CD4-positive, alpha-beta T cell (primary cell): ENCODE results near the gene GLUL. TPM values are rescaled to one million over a fixed set of nuclear protein-coding genes. Genes with fewer than 3 reads are reported as not detected.
"Not testable (repeated sequence)": the region's sequence is repeated elsewhere in the genome, so short reads cannot be mapped to it uniquely, and the experiment has no call there.

ENCODE experiments used
- ATAC-seq: fragments of 200-7000 bp; cut with Tn5 transposase; one replicate; pipeline ENCODE4 v1.10.0; 2022; ENCODE audit warnings: mild to moderate bottlenecking; ENCODE audit not compliant: poor library complexity
- CTCF ChIA-PET: fragments of 350-600 bp; sonication (Branson Sonifier 250); formaldehyde crosslinking; loops from one replicate; lab custom pipeline; 2021; ENCODE audit warnings: antibody characterized with exemption, inconsistent platforms; lab: Charles Lee
- POLR2A ChIA-PET: fragments of 350-600 bp; sonication (Branson Sonifier 250); formaldehyde crosslinking; loops from one replicate; lab custom pipeline; 2021; ENCODE audit warnings: antibody characterized with exemption, inconsistent platforms; lab: Charles Lee
- DNase-seq, 14 experiments: peaks; one replicate each; pipeline ENCODE4 v3.0.0-alpha.2; 2013 to 2020; ENCODE audit warnings: mixed read lengths in 2 of 14
- H3K27ac ChIP-seq, 2 donors: one replicate each; pipeline versions ENCODE4 v1.5.1 to v1.7.0; 2013; ENCODE audit warnings: low read length in 2 of 2, low read depth in 1 of 2, mild to moderate bottlenecking in 1 of 2
- H3K27me3 ChIP-seq, 2 experiments: 1 replicate in 1 of 2; 2 replicates in 1 of 2; pipeline versions ENCODE4 v1.6.1 to v1.7.0; 2013; ENCODE audit warnings: low read length in 2 of 2, control low read depth in 1 of 2, mild to moderate bottlenecking in 1 of 2, moderate library complexity in 1 of 2; ENCODE audit not compliant: insufficient read depth in 2 of 2, control insufficient read depth in 1 of 2
- H3K36me3 ChIP-seq: one replicate; pipeline ENCODE4 v1.6.1; 2013; ENCODE audit warnings: low read length, control low read depth; ENCODE audit not compliant: insufficient read depth
- H3K4me1 ChIP-seq: one replicate; pipeline ENCODE4 v1.6.1; 2013; ENCODE audit warnings: low read length, control low read depth; ENCODE audit not compliant: insufficient read depth
- H3K4me3 ChIP-seq: one replicate; pipeline ENCODE4 v1.5.1; 2013; ENCODE audit warnings: mild to moderate bottlenecking, low read length, moderate library complexity
- H3K9me3 ChIP-seq, 2 experiments: 1 replicate in 1 of 2; 2 replicates in 1 of 2; pipeline versions ENCODE4 v1.6.1 to v1.7.0; 2013; ENCODE audit warnings: low read length in 2 of 2, mild to moderate bottlenecking in 2 of 2, control low read depth in 1 of 2, moderate library complexity in 1 of 2; ENCODE audit not compliant: control insufficient read depth in 1 of 2, insufficient read depth in 1 of 2
- H3K27ac Mint-ChIP-seq: one replicate; pipeline ENCODE4 v1.8.0; 2020; ENCODE audit warnings: mixed read lengths
- H3K27me3 Mint-ChIP-seq: one replicate; pipeline ENCODE4 v1.8.0; 2021; ENCODE audit warnings: mixed read lengths
- H3K36me3 Mint-ChIP-seq: one replicate; pipeline ENCODE4 v1.8.0; 2021; ENCODE audit warnings: low read depth, mixed read lengths
- H3K4me1 Mint-ChIP-seq: one replicate; pipeline ENCODE4 v1.8.0; 2021; ENCODE audit warnings: low read depth, mixed read lengths
- H3K4me3 Mint-ChIP-seq: one replicate; pipeline ENCODE4 v1.8.0; 2020; ENCODE audit warnings: mild to moderate bottlenecking, mixed read lengths
- H3K9me3 Mint-ChIP-seq: one replicate; pipeline ENCODE4 v1.8.0; 2020; ENCODE audit warnings: mixed read lengths
- intact Hi-C, 2 experiments: fragments of 100-400 bp; cut with DNase I in 1 of 2; cut with micrococcal nuclease in 1 of 2; formaldehyde crosslinking; loops; one replicate each; pipeline versions ENCODE4 v1.15.1 to v1.9.0; 2023 to 2025; cut with DNase I, micrococcal nuclease
- total RNA-seq, 174 experiments: library from RNA in 2 of 174; stranded (reverse) in 2 of 174; gene quantifications; one replicate each; pipeline ENCODE4 v1.2.3 and lab custom pipeline; 2021 to 2026
- TF ChIP-seq, protein P1 (sequence below): fragments of 200-600 bp; IDR thresholded peaks from one replicate; pipeline ENCODE4 v1.8.0; 2022; ENCODE audit warnings: antibody characterized with exemption, mild to moderate bottlenecking

The GLUL gene
- total RNA-seq, 2 experiments from 2014 or later: 60.4 to 64.0 TPM

DNA sequence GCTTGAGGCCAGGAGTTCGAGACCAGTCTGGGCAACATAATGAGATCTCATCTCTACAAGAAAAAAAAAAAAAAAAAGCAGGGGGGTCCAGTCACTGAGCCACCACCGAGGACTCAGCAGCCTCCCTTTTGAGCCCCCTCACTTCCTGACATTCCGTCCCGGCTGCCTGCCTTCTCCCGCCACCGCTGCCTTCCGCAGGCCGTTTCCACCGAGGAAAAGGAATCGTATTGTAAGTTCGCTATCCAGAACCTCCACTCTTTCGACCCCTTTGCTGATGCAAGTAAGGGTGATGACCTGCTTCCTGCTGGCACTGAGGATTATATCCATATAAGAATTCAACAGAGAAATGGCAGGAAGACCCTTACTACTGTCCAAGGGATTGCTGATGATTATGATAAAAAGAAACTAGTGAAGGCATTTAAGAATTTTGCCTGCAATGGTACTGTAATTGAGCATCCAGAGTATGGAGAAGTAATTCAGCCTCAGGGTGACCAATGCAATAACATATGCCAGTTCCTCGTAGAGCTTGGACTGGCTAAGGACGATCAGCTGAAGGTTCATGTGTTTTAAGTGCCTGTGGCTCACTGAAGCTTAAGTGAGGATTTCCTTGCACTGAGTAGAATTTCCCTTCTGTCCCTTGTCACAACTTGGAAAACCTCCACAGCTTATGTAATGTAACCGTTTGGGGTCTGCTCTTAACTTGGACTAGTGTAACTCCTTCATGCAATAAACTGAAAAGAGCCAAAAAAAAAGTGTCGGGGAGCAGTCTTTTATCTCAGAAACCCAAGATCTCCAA is 55.6 kb downstream of the GLUL start:
- no peaks in the 10 kb centered on the region for H3K9me3 ChIP-seq
- DNase-seq (no peak), ATAC-seq (no peak)
- H3K27me3 ChIP-seq: no peaks in the 10 kb centered on the region
- Mint-ChIP-seq H3K4me3 (no peak overlapping the region), H3K27ac (no peak overlapping the region), H3K4me1 (no peaks in the 10 kb centered on the region), H3K36me3 (no peaks in the 10 kb centered on the region), H3K27me3 (no peaks in the 10 kb centered on the region), H3K9me3 (no peaks in the 10 kb centered on the region)
- ChIA-PET POLR2A (no interaction called here), CTCF (no interaction called here)
- intact Hi-C loops: no loop called here
- no peaks in the 10 kb centered on the region for H3K36me3 ChIP-seq
- no peaks in the 10 kb centered on the region for H3K4me1 ChIP-seq
- H3K4me3 ChIP-seq: no peak overlapping the region
- TF ChIP-seq, protein P1, sequence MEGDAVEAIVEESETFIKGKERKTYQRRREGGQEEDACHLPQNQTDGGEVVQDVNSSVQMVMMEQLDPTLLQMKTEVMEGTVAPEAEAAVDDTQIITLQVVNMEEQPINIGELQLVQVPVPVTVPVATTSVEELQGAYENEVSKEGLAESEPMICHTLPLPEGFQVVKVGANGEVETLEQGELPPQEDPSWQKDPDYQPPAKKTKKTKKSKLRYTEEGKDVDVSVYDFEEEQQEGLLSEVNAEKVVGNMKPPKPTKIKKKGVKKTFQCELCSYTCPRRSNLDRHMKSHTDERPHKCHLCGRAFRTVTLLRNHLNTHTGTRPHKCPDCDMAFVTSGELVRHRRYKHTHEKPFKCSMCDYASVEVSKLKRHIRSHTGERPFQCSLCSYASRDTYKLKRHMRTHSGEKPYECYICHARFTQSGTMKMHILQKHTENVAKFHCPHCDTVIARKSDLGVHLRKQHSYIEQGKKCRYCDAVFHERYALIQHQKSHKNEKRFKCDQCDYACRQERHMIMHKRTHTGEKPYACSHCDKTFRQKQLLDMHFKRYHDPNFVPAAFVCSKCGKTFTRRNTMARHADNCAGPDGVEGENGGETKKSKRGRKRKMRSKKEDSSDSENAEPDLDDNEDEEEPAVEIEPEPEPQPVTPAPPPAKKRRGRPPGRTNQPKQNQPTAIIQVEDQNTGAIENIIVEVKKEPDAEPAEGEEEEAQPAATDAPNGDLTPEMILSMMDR: no peak
- no peak overlapping the region for H3K27ac ChIP-seq

GRCh38 chr1:182333071-182333571 is 58.5 kb downstream of the GLUL start:
- H3K9me3 ChIP-seq, ATAC-seq, H3K36me3 Mint-ChIP-seq, H3K9me3 Mint-ChIP-seq, H3K4me1 ChIP-seq, intact Hi-C loops, H3K27ac ChIP-seq, DNase-seq, H3K4me3 ChIP-seq, H3K4me1 Mint-ChIP-seq, H3K27ac Mint-ChIP-seq, H3K27me3 Mint-ChIP-seq, H3K4me3 Mint-ChIP-seq, POLR2A ChIA-PET, H3K36me3 ChIP-seq, H3K27me3 ChIP-seq: not testable (repeated sequence)
- CTCF ChIA-PET: interaction anchor here (0.7 kb wide), 1 partner anchor 349 kb away, joined by 3 read pairs; no protein-coding TSS in a partner anchor

- POLR2A ChIA-PET: interaction anchor here (0.6 kb wide), 1 partner anchor 110 kb away, joined by 3 read pairs; no protein-coding TSS in a partner anchor
Measured at GRCh38 chr1:182332261-182333060, 59.1 kb downstream of the GLUL start.

More at GRCh38 chr1:182332261-182333060, 59.1 kb downstream of the GLUL start:
- Histone ChIP-seq H3K4me3 (no peak overlapping the region), H3K36me3 (no peaks in the 10 kb centered on the region), H3K9me3 (peaks cover 0 to 7% of the 10 kb centered on the region in 2 experiments), H3K4me1 (no peaks in the 10 kb centered on the region), H3K27me3 (no peaks in the 10 kb centered on the region), H3K27ac (no peak overlapping the region)
- H3K4me3 Mint-ChIP-seq: no peak overlapping the region
- no peaks in the 10 kb centered on the region for H3K27me3 Mint-ChIP-seq
- H3K4me1 Mint-ChIP-seq: no peaks in the 10 kb centered on the region
- intact Hi-C loops: no loop called here
- TF ChIP-seq, protein P1: no peak
- DNase-seq (no peak), ATAC-seq (no peak)
- H3K36me3 Mint-ChIP-seq: no peaks in the 10 kb centered on the region
- no peaks in the 10 kb centered on the region for H3K9me3 Mint-ChIP-seq
- CTCF ChIA-PET: no interaction called here
- no peak overlapping the region for H3K27ac Mint-ChIP-seq

Other genes with a start within 250 kb of the GLUL start
- gene TEDDM1, start 8.9 kb upstream of the GLUL start, total RNA-seq: not detected
- gene RGSL1, start 58.4 kb upstream of the GLUL start, total RNA-seq: not detected
- 1 to 10 TPM; 3.5 to 3.7 TPM for gene RNASEL, start 197.5 kb upstream of the GLUL start, total RNA-seq
- gene RGS16, start 212.6 kb upstream of the GLUL start, total RNA-seq: 10 to 100 TPM; 16.3 to 16.4 TPM